Measurements from ENCODE around the gene EMC10. TPM values are rescaled to one million over a fixed set of nuclear protein-coding genes. Genes with fewer than 3 reads are reported as not detected.

The EMC10 gene
- total RNA-seq, 1 donor from 2014 or later = 144 TPM

GRCh38 chr19:50532952-50533351 lies 56.6 kb downstream of the EMC10 start:
- Mint-ChIP-seq H3K9me3 (ENCODE audit: low read depth) (peaks cover 15% of the 10 kb centered on the region), H3K36me3 (ENCODE audit: low read depth) (peaks cover 4% of the 10 kb centered on the region), H3K27ac (ENCODE audit: unreplicated experiment) (no peak overlapping the region), H3K27me3 (ENCODE audit: low read depth) (peaks cover 4% of the 10 kb centered on the region), H3K4me1 (ENCODE audit: low read depth) (no peaks in the 10 kb centered on the region), H3K4me3 (ENCODE audit: unreplicated experiment) (no peak overlapping the region)
- no peak for DNase-seq (ENCODE audit: low spot score)
- TF ChIP-seq CTCF (IDR thresholded peaks at IDR 0.05) = no peak

- H3K27ac Mint-ChIP-seq (ENCODE audit: unreplicated experiment) = no peak overlapping the region
- H3K4me3 Mint-ChIP-seq (ENCODE audit: unreplicated experiment) = no peak overlapping the region
- H3K4me1 Mint-ChIP-seq (ENCODE audit: low read depth) = no peaks in the 10 kb centered on the region
- H3K36me3 Mint-ChIP-seq (ENCODE audit: low read depth) = peaks cover 4% of the 10 kb centered on the region
- peaks cover 15% of the 10 kb centered on the region for H3K9me3 Mint-ChIP-seq (ENCODE audit: low read depth)
- DNase-seq (ENCODE audit: low spot score) = no peak
- TF ChIP-seq CTCF (IDR thresholded peaks at IDR 0.05) = no peak
- peaks cover 4% of the 10 kb centered on the region for H3K27me3 Mint-ChIP-seq (ENCODE audit: low read depth)
Observed at GRCh38 chr19:50534478-50534877, 58.2 kb downstream of the EMC10 start.

GRCh38 chr19:50535672-50536187 lies 59.4 kb downstream of the EMC10 start:
- TF ChIP-seq CTCF (IDR thresholded peaks at IDR 0.05) = no peak
- Mint-ChIP-seq H3K27me3 (ENCODE audit: low read depth) (peaks cover 4% of the 10 kb centered on the region), H3K4me1 (ENCODE audit: low read depth) (no peaks in the 10 kb centered on the region), H3K4me3 (ENCODE audit: unreplicated experiment) (no peak overlapping the region), H3K27ac (ENCODE audit: unreplicated experiment) (no peak overlapping the region), H3K9me3 (ENCODE audit: low read depth) (peaks cover 15% of the 10 kb centered on the region), H3K36me3 (ENCODE audit: low read depth) (peaks cover 4% of the 10 kb centered on the region)
- no peak for DNase-seq (ENCODE audit: low spot score)

DNA sequence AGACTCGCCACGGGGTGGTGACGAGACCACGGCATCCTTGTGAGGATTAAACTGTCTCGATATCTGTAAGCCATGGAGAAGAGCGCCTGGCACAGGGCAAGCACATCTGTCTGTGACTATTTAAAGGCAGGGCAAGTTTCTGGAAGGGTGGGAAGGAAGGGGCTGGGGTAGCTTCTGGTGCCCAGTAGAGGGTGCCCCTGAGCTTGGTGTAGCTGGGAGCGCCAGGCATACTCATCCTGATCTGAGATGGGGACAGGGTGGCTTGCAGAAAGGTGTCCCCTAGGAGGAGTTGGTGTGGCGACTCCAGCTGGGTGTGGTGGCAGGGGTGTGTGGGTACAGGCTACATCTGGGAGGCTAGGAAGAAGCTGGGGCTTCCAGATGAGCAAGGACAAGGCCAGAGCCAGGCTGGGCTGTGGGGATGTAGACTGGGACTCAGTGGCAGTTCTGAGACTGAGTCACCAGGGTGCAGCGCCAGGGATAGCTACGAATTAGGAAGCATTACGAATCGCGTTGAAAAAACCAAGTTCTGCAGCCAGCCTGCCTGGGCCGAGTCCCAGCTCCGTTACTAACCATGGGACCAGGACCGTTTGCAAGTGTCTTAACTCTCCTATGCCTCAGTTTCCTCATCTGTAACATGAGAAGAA lies 60.5 kb downstream of the EMC10 start:
- no peak overlapping the region for H3K27ac Mint-ChIP-seq (ENCODE audit: unreplicated experiment)
- H3K9me3 Mint-ChIP-seq (ENCODE audit: low read depth) = peaks cover 15% of the 10 kb centered on the region
- no peak overlapping the region for H3K4me3 Mint-ChIP-seq (ENCODE audit: unreplicated experiment)
- H3K27me3 Mint-ChIP-seq (ENCODE audit: low read depth) = peaks cover 2% of the 10 kb centered on the region
- H3K4me1 Mint-ChIP-seq (ENCODE audit: low read depth) = no peaks in the 10 kb centered on the region
- no peak for DNase-seq (ENCODE audit: low spot score)
- peaks cover 4% of the 10 kb centered on the region for H3K36me3 Mint-ChIP-seq (ENCODE audit: low read depth)
- no peak for TF ChIP-seq CTCF (IDR thresholded peaks at IDR 0.05)

DNA sequence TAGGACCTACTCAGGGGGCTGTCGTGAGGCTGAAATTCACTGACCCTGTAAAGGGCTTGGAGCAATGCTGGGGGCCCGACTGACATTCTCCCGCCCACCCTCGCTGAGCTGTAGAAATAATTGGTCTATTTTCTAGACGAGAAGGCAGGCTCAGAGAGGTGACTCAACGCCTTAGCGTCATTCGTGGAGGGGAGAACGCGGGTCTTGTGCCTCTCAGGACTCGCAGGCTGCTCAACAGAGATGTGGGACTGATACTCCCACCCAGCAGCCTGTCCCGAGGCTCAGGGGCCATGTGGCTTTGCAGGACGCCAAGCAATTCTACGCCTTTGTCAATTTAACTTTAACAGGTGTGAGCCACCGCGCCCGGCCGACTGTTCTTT lies 61.0 kb downstream of the EMC10 start:
- Mint-ChIP-seq H3K36me3 (ENCODE audit: low read depth) (peaks cover 4% of the 10 kb centered on the region), H3K9me3 (ENCODE audit: low read depth) (peaks cover 13% of the 10 kb centered on the region), H3K4me1 (ENCODE audit: low read depth) (no peaks in the 10 kb centered on the region), H3K27me3 (ENCODE audit: low read depth) (peaks cover 2% of the 10 kb centered on the region), H3K27ac (ENCODE audit: unreplicated experiment) (no peak overlapping the region), H3K4me3 (ENCODE audit: unreplicated experiment) (no peak overlapping the region)
- TF ChIP-seq CTCF (IDR thresholded peaks at IDR 0.05) = no peak
- no peak for DNase-seq (ENCODE audit: low spot score)

All from chondrocyte (in vitro differentiated cells).